Astrocyte of the cerebellum (primary cell): ENCODE data around the gene KLHL13.

Experiments used
- DNase-seq: peaks from one replicate; pipeline ENCODE4 v3.0.0-alpha.2; 2011; ENCODE audit warnings: low read depth
- H3K4me3 ChIP-seq: 2 replicates; pipeline ENCODE4 v1.5.1; 2011; ENCODE audit warnings: mild to moderate bottlenecking, low read depth, low read length, moderate library complexity
- in situ Hi-C: cut with HindIII; loops from 2 replicates; pipeline ENCODE4 v1.10.0; 2017; ENCODE audit warnings: low sequenced_read_pairs
- TF ChIP-seq, protein P1 (sequence below): IDR thresholded peaks from 2 replicates; pipeline ENCODE4 v1.5.1; 2012; ENCODE audit warnings: low read length, low read depth, moderate library complexity, mild to moderate bottlenecking; ENCODE audit errors: missing control alignments

The KLHL13 gene

DNA sequence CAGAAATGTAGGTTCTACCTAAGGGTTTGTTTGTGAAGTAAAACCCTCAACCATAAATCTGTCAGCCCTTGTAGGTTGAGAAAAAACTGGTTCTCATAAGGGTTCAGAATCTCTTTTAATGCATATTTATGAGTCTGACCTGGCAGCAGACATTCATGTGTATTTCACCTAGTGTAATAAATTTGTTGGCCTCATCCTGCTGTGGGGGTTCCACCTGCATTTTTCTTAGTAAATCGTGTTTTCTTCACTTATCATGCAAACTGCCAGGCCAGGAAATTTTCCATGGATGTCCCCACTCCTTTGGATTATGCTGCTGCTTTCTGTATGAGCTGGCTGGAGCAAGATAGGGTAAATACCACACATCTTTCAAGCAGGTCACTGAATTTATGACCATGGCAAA lies 42.4 kb downstream of the KLHL13 start:
- in situ Hi-C loops: no loop called here
- no peak overlapping the region for H3K4me3 ChIP-seq
- TF ChIP-seq, protein P1, sequence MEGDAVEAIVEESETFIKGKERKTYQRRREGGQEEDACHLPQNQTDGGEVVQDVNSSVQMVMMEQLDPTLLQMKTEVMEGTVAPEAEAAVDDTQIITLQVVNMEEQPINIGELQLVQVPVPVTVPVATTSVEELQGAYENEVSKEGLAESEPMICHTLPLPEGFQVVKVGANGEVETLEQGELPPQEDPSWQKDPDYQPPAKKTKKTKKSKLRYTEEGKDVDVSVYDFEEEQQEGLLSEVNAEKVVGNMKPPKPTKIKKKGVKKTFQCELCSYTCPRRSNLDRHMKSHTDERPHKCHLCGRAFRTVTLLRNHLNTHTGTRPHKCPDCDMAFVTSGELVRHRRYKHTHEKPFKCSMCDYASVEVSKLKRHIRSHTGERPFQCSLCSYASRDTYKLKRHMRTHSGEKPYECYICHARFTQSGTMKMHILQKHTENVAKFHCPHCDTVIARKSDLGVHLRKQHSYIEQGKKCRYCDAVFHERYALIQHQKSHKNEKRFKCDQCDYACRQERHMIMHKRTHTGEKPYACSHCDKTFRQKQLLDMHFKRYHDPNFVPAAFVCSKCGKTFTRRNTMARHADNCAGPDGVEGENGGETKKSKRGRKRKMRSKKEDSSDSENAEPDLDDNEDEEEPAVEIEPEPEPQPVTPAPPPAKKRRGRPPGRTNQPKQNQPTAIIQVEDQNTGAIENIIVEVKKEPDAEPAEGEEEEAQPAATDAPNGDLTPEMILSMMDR: no peak
- no peak for DNase-seq

DNA sequence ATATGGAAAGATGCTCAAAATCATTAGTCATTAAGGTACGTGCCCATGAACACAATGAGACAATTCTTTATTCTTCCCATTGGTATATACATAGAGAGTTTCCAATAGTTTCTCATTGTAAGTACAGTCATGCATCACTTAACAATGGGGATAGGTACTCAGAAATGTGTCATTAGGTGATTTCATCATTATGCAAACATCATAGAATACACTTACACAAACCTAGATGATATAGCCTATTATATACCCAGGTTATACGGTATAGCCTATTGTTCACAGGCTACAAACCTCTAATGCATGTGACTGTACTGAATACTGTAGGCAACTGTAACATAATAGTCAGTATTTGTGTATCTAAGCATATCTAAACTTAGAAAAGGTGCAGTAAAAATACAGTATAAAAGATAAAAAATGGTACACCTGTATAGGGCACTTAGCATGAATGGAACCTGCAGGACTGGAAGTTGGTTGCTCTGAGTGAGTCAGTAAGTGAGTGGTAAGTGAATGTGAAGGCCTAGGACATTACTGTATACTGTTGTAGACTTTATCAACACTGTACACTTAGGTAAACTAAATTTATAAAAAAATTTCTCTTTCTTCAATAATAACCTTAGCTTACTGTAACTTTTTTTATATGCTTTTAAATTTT lies 49.6 kb downstream of the KLHL13 start:
- DNase-seq: no peak
- TF ChIP-seq, protein P1: no peak
- no peak overlapping the region for H3K4me3 ChIP-seq
- in situ Hi-C loops: no loop called here

DNA sequence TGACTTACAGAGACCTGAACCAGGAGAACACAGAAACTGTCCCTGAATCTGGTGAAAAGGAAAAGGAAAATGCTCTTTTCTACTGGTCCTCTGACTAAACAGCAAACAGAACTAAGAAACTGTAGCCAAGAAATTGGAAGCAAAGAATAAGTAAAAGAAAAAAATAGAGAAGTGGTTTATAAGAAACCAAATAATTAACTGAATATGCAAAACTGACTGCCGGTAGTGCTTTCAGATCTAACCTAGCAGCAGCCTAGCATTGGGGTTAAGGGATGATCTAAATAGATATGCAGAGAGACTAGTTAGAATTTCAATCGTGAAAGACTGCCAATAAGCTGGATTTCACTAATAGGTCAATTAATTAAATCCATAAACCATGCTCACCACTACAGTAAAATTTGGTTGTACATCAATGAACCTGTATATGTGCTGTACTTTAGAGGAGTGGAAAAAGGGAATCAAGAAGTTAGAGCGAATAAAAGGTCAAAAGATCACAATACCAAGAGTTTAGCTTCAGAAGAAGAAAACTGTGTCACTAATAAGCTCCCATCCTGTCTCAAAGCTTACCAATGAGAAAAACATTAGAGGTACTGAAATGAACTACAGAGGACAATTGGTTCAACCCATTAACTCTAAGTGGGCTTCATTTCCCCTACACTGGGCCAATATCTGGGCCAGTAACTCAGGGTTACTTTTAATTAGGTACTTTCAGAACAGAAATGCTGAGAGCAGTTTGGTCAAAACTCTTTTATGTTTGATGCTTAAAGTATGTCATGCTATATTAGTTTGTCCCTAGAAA lies 53.6 kb downstream of the KLHL13 start:
- H3K4me3 ChIP-seq: no peak overlapping the region
- in situ Hi-C loops: no loop called here
- no peak for DNase-seq
- TF ChIP-seq, protein P1: no peak

DNA sequence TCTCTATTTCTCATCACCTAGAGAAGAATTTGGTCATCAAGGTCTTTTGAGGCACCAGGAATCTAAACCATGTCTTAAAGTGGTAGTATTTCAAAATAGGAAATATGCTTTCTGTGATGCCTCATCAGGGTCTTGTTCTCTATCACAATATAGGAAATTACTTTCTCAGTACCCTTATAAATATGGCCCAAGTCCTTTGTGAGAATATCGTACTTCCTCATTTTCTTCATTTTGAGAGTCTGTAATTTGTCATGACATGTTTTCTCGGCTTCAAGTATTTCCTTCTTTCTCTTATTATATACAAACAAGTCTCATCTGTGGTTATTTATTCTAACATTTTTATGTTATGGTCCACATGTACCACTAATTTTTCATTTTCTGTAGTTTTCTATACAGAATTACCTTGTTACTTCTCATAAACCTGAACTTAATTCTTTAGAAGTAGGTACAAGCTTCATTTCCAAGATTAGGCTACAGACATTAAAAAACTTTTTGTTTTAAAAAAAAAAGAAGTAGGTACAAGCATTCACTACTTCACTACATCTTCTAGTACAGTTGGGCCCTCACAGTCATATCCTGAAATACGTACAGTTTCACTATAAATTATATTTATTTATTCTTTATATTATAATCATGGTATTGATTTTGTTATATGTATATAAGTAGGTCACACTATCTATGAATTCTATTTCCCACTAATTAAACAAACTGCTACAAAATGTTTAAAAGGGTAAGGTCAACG lies 54.4 kb downstream of the KLHL13 start:
- H3K4me3 ChIP-seq: no peak overlapping the region
- in situ Hi-C loops: no loop called here
- DNase-seq: no peak
- TF ChIP-seq, protein P1: no peak

DNA sequence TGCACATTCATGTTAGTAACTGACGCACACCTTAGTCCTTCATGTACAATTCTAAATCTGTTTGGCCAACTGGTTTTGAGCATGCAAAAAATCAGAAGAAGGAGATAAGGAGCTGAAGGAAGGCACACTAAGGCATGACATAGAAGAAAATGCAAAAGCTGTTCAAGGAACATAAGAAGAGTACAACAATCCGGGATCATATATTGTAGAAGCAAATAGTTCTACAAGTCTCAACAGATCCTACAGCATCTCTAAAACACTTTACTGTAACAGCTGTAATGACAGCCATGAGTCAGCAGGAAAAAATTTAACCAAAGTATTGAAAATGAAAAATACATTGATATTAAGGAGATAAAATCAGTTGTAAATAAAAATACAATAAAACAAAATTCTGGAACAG lies 57.7 kb downstream of the KLHL13 start:
- DNase-seq: no peak
- H3K4me3 ChIP-seq: no peak overlapping the region
- in situ Hi-C loops: no loop called here
- TF ChIP-seq, protein P1: no peak

DNA sequence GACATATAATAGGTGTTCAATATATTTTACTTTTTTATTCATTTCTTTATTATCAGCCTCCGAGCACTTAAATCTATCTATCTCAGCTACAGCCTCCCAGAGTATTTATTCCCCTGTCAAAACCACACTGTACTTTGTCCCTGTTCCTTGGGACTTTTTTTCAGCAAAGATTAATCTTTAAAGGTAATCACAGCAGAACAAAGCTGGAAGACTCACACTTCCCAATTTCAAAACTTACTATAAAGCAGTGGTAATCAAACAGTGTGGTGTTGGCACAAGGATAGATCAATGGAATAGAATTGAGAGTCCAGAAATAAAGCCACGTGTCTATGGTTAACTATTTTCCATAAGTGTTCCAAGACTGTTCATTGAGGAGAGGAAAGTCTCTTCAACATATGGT lies 59.7 kb downstream of the KLHL13 start:
- no peak for DNase-seq
- H3K4me3 ChIP-seq: no peak overlapping the region
- in situ Hi-C loops: no loop called here
- TF ChIP-seq, protein P1: no peak
